Uterus (tissue), 4 donors: Measurements from ENCODE around the gene DNHD1. TPM values are rescaled to one million over a fixed set of nuclear protein-coding genes. Genes with fewer than 3 reads are reported as not detected.

Experiments used
- DNase-seq, 2 donors: peaks; one replicate each; pipeline ENCODE4 v3.0.0-alpha.2; 2019 to 2020
- H3K27ac ChIP-seq, 2 donors: fragments of 200-600 bp; sonication (generic); 1 replicate in 1 of 2; 2 replicates in 1 of 2; pipeline ENCODE4 v1.5.1; 2016 to 2018
- H3K27me3 ChIP-seq, 2 donors: fragments of 200-600 bp; sonication (generic); one replicate each; pipeline ENCODE4 v1.5.1; 2018 to 2019; ENCODE audit warnings: control low read depth in 1 of 2
- H3K36me3 ChIP-seq, 2 donors: fragments of 200-600 bp; sonication (generic); one replicate each; pipeline ENCODE4 v1.5.1; 2019; ENCODE audit warnings: control low read depth in 1 of 2
- H3K4me1 ChIP-seq, 2 donors: fragments of 200-600 bp; sonication (generic); one replicate each; pipeline ENCODE4 v1.5.1; 2018 to 2019; ENCODE audit warnings: control low read depth in 1 of 2
- H3K4me3 ChIP-seq, 2 donors: fragments of 200-600 bp; sonication (generic); 1 replicate in 1 of 2; 2 replicates in 1 of 2; pipeline ENCODE4 v1.5.1; 2018 to 2019; ENCODE audit warnings: mild to moderate bottlenecking in 1 of 2
- H3K9me3 ChIP-seq, 2 donors: fragments of 200-600 bp; sonication (generic); one replicate each; pipeline ENCODE4 v1.5.1; 2019; ENCODE audit warnings: control low read depth in 1 of 2
- POLR2A ChIP-seq, 2 donors: fragments of 450-650 bp; IDR thresholded peaks; one replicate each; pipeline ENCODE4 v1.6.1; 2016; ENCODE audit warnings: antibody characterized with exemption in 2 of 2, mild to moderate bottlenecking in 1 of 2, moderate library complexity in 1 of 2
- intact Hi-C: fragments of 100-400 bp; cut with DNase I; formaldehyde crosslinking; loops from one replicate; pipeline ENCODE4 v1.15.1; 2023; ENCODE audit warnings: low total_unique reads
- total RNA-seq, 4 donors: library from RNA; depleted of rRNA in 3 of 4; stranded (reverse); fragments of >200 nt in 3 of 4; gene quantifications; one replicate each; pipeline versions ENCODE4 v1.1.0 to v1.2.4, GENCODE V29; 2014 to 2023
- TF ChIP-seq, protein P1 (sequence below), 4 experiments: fragments of 200-600 bp in 2 of 4; fragments of 450-650 bp in 2 of 4; sonication (generic) in 2 of 4; IDR thresholded peaks; one replicate each; pipeline ENCODE4 v1.5.1; 2016 to 2019; ENCODE audit warnings: antibody characterized with exemption in 4 of 4, mild to moderate bottlenecking in 2 of 4, moderate library complexity in 1 of 4
- donor health status: DM: yes; HTN: yes; CAD: no.

Gene DNHD1
- total RNA-seq, 4 donors from 2014 or later = 9.4 to 32.5 (median 22.5) TPM

DNA sequence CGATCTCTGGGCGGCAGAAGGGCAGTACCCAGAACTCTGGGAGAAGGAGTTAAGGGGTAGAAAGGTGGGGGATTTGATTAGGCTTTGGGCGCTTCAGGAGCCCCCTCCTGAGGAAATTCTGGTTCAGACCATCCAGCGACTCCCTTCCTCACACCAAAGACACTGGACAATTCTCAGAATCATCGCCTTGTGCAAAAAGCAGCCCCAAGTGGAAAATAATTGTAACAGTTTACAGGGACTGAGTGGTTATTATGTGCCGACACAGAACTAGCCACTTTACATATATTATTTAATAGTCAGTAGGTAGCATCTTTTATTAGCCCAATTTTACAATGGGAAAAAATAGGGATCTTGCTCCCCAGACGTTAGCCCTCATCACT is 22.7 kb upstream of the DNHD1 start:
- intact Hi-C loops = no loop called here
- no peak for DNase-seq
- Histone ChIP-seq H3K4me3 (peak overlapping the region; percentile 44 to 86), H3K27ac (peak overlapping the region; percentile 95 to 96), H3K4me1 (peaks cover 0 to 6% of the 10 kb centered on the region in 2 donors), H3K9me3 (no peaks in the 10 kb centered on the region), H3K36me3 (no peaks in the 10 kb centered on the region), H3K27me3 (no peaks in the 10 kb centered on the region)
- no peak for TF ChIP-seq POLR2A (IDR thresholded peaks at IDR 0.05)
- TF ChIP-seq, protein P1, sequence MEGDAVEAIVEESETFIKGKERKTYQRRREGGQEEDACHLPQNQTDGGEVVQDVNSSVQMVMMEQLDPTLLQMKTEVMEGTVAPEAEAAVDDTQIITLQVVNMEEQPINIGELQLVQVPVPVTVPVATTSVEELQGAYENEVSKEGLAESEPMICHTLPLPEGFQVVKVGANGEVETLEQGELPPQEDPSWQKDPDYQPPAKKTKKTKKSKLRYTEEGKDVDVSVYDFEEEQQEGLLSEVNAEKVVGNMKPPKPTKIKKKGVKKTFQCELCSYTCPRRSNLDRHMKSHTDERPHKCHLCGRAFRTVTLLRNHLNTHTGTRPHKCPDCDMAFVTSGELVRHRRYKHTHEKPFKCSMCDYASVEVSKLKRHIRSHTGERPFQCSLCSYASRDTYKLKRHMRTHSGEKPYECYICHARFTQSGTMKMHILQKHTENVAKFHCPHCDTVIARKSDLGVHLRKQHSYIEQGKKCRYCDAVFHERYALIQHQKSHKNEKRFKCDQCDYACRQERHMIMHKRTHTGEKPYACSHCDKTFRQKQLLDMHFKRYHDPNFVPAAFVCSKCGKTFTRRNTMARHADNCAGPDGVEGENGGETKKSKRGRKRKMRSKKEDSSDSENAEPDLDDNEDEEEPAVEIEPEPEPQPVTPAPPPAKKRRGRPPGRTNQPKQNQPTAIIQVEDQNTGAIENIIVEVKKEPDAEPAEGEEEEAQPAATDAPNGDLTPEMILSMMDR (IDR thresholded peaks at IDR 0.05) = no peak

DNA sequence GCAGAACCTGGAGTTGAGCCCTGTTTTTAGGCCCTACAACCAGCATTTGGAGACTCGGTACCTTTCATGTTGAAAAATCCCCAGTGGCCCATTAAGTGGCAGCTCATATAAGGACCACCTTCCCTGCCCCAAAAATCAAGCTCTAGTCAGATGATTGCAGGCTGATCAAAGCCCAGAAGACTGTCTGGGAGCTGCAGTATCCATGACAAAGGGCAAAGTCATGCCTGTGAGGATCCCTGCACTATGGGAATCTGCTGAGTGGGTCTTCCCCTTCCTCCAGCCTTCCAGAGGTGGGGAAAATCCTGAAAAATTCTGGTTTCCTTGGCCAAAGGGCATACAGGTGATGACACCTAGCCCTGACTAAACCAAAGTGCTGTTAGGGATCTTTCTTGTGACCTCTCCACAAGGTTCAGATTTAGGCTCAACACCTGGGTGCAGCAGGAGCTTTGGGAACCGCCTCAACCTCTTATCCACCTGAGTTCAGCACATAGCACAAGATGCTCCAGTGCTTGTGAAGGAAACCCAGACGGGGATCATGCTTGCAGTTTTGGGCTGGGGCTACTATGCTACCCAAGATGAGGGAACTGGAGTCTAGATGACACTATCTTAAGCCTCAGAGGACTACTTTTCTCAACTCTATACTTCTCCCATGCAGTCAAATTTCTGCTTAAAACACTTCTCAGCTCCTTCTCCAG is 22.1 kb upstream of the DNHD1 start:
- no peaks in the 10 kb centered on the region for H3K9me3 ChIP-seq
- no peaks in the 10 kb centered on the region for H3K36me3 ChIP-seq
- no peaks in the 10 kb centered on the region for H3K27me3 ChIP-seq
- peak overlapping the region; percentile 95 to 96 for H3K27ac ChIP-seq
- intact Hi-C loops = no loop called here
- no peak for DNase-seq
- no peak overlapping the region for H3K4me3 ChIP-seq
- no peak for TF ChIP-seq POLR2A (IDR thresholded peaks at IDR 0.05)
- TF ChIP-seq, protein P1 (IDR thresholded peaks at IDR 0.05) = no peak
- peaks cover 0 to 6% of the 10 kb centered on the region in 2 donors for H3K4me1 ChIP-seq

DNA sequence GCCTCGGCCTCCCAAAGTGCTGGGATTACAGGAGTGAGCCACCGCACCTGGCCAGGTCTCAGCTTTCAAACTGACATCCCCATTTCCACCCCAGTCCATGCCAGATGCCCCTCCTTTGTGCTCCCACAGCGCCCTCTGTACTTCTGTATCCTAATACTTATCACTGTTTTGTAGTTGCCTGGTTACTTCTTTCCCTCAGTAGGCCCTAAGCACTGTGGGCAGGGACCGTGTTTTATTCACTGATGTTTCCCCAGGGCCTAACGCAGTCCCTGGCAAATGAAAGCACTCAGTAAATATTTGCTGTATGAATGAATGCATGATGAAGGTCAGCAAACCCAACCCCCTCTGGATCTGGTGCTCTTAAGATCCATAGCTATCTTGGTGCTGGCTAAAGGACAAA is 21.1 kb upstream of the DNHD1 start:
- no peaks in the 10 kb centered on the region for H3K27me3 ChIP-seq
- no peak for DNase-seq
- H3K27ac ChIP-seq = no peak overlapping the region
- H3K9me3 ChIP-seq = no peaks in the 10 kb centered on the region
- TF ChIP-seq POLR2A (IDR thresholded peaks at IDR 0.05) = no peak
- TF ChIP-seq, protein P1 (IDR thresholded peaks at IDR 0.05) = no peak
- intact Hi-C loops = no loop called here
- peaks cover 0 to 13% of the 10 kb centered on the region in 2 donors for H3K4me1 ChIP-seq
- no peak overlapping the region for H3K4me3 ChIP-seq
- no peaks in the 10 kb centered on the region for H3K36me3 ChIP-seq

DNA sequence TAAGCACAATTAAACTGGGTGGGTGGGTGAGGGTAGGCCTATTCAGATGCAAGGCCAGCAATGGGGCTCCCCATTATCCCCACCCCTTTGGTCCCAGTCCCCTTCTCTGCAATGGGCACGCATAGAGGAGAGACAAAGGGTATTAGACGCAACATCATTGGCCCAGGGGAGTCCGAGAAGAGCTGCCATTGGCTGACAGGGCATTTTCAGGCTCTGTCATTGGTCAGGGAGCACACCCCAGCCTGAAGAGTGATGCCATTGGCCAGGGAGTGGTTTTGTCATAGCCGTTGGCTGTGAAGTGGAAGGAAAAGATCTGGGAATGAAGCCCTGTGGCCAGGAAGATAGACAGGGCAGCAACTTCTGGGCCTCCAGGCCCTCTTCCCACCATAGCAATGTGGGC is 20.5 kb upstream of the DNHD1 start:
- Histone ChIP-seq H3K9me3 (no peaks in the 10 kb centered on the region), H3K27ac (no peak overlapping the region), H3K36me3 (no peaks in the 10 kb centered on the region), H3K4me1 (peaks cover 0 to 13% of the 10 kb centered on the region in 2 donors), H3K27me3 (no peaks in the 10 kb centered on the region), H3K4me3 (no peak overlapping the region)
- intact Hi-C loops = no loop called here
- TF ChIP-seq, protein P1 (IDR thresholded peaks at IDR 0.05) = no peak
- TF ChIP-seq POLR2A (IDR thresholded peaks at IDR 0.05) = no peak
- no peak for DNase-seq

DNA sequence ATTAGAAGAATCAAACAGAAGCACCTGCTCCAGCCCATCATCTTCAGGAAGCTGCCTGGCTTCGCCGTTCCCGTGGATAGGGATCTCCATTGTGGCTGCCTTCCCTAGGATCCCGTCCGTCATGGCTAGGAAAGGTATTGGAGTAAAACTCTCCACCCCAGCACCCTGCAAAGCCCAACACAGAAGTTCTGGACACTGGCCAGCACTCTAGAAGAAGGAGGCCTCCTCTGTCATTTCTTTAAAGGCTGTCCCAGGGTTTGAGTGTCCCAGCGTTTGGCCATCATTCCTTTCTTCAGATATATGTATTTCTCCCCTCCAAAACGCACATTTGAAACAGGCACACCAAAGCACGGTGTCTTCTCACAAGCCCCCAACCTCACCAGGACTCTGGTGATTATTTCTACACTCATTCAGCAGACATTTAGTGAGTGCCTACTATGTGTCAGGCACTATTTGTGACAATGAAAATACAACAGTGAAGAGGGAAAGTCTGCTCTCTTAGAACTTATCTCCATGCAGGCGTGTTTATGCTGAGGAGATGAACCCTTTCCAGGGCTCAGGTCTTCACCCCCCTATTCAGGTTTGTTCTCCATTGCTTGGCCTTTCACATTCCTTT is 16.7 kb upstream of the DNHD1 start:
- intact Hi-C loops = no loop called here
- peak in 1 of 2 donors; percentile 28 for DNase-seq
- Histone ChIP-seq H3K36me3 (no peaks in the 10 kb centered on the region), H3K27ac (peak overlapping the region; percentile 93 to 94), H3K4me3 (peak overlapping the region; percentile 84 to 92), H3K9me3 (no peaks in the 10 kb centered on the region), H3K4me1 (peaks cover 6% of the 10 kb centered on the region in 2 donors), H3K27me3 (no peaks in the 10 kb centered on the region)
- no peak for TF ChIP-seq POLR2A (IDR thresholded peaks at IDR 0.05)
- TF ChIP-seq, protein P1 (IDR thresholded peaks at IDR 0.05) = no peak
